GM04503 (cell line): ENCODE data around the gene CALN1.
A peak's percentile ranks its signal among the peaks of the same experiment; 100 is the strongest.
"Not testable (repeated sequence)": the region's sequence is repeated elsewhere in the genome, so short reads cannot be mapped to it uniquely, and the experiment has no call there.

Source experiments
- DNase-seq: peaks from one replicate; pipeline ENCODE4 v3.0.0-alpha.2; 2012; ENCODE audit warnings: low read depth

The CALN1 gene

DNA sequence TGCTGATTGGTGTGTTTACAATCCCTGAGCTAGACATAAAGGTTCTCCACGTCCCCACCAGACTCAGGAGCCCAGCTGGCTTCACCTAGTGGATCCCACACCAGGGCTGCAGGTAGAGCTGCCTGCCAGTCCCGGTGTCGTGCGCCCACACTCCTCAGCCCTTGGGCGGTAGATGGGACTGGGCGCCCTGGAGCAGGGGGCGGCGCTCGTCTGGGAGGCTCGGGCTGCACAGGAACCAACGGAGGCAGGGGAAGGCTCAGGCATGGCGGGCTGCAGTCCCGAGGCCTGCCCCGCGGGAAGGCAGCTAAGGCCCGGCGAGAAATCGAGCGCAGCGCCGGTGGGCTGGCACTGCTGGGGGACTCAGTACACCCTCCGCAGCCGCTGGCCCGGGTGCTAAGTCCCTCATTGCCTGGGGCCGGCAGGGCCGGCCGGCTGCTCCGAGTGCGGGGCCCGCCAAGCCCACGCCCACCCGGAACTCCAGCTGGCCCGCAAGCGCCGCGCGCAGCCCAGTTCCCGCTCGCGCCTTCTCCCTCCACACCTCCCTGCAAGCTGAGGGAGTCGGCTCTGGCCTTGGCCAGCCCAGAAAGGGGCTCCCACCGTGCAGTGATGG lies 674.1 kb downstream of the CALN1 start:
- DNase-seq: not testable (repeated sequence)

DNA sequence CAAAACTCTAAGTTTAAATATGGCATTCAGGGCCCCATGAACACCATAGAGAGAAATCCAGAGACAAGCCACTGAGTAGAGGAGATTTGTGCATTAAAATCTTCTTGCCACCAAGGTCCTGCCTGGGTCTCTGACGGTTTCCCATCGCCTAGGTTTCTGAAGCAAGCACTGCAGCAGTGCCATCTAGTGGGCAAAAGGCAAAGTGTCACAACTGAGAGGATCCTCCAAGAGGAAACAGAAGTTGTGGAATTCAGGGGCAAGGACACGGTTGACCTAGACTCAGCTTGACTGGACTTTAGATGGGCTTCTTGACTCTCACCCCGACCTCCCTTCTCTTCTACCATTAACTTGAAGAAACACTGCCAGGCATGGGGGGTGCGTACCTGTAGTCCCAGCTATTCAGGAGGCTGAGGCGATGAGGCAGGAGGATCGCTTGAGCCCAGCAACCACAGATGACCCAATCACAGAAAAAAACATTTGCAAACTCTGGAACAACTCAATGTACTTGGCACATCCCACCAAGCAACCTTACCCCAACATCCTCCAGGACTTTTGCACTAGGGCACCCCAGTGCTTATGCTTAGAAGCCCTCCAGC lies 676.1 kb downstream of the CALN1 start:
- DNase-seq: peak; percentile 11

DNA sequence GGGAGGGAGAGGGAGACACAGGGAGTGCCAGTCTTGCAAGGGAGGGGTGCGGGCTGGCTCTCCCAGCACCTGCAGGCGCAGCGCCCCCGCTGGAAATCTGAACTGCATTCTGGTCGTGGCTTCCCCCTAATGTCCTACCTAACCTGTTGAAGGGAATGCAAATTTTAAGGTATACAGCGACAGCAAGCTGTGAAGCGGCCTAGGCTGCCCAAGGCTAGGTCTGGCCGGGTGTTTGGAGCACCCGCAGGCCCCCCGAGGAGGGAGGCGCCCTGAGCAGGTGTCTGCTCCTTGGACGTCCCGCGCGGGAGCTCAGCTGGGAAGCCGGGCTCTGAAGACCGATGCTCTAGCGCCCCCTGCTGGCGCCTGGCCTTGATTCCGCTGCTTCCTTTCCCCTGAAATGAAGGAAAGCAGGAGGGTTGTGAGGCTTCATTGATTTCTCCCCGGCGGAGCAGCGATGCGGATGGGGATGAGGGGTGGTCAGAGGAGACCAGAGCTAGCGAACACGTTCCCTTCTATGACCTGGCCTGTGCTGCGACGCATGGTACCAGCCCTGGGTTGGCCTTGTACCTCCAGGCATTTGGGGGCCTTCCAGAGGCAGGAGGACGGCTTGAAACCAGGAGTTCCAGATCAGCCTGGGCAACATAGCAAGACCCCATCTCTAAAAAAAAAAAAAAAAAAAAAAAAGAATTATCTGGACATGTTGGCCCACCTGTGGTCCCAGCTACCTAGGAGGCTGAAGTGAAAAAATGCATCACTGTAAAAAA lies 678.8 kb downstream of the CALN1 start:
- DNase-seq: no peak

DNA sequence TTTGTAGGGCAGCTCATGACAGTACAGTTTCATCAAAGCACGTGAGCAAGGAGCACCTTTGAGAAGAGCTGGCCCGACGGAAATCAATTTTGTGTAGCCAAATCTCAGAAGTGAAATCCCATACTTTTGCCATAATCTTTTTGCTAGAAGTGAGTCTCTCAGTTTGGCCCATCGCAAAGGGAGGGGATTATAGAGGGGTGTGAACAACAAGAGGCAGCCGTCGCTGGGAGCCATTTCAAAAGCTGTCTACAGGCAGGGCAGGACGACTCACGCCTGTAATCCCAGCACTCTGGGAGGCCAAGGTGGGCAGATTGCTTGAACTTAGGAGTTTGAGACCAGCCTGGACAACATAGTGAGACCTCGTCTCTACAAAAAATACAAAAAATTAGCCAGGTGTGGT lies 680.4 kb downstream of the CALN1 start:
- no peak for DNase-seq
